Lower leg skin (tissue), 3 donors: ENCODE results near the gene SPC24.

Experiments
- POLR2A ChIP-seq, 2 donors: fragments of 450-650 bp; IDR thresholded peaks; one replicate each; pipeline ENCODE4 v1.6.1; 2016 to 2017; ENCODE audit warnings: antibody characterized with exemption in 2 of 2, mild to moderate bottlenecking in 1 of 2, moderate library complexity in 1 of 2
- TF ChIP-seq, protein P1 (sequence below), 3 donors: fragments of 450-650 bp; IDR thresholded peaks; one replicate each; pipeline ENCODE4 v1.5.1; 2016; ENCODE audit warnings: antibody characterized with exemption in 3 of 3, mild to moderate bottlenecking in 3 of 3, moderate library complexity in 2 of 3

DNA sequence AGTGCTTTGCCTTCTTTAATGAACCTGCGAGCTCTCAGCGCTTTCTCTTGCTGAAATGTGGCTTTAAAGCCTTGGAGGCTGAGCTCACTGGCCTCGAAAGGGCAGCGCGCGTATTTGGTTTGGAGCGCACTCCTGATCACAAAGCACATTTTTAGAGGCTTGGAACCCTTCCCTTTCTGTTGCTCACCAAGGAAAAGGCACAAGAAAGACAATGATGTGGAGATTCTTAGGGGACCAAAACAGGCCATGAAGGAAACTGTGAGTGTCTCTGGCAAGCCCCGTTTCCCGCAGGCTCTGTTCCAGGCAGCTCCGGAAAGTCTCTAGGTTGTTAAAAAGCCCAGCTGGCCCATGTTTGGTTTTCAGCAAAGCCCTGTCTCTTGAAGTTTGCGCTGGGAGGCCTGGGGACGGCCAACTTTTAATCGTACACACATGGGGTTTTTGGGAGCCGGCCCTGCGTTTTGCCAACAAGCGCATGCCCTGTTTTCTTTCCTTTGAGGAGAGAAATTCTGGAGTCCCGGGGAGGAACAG lies 9.4 kb upstream of the SPC24 start:
- TF ChIP-seq, protein P1, sequence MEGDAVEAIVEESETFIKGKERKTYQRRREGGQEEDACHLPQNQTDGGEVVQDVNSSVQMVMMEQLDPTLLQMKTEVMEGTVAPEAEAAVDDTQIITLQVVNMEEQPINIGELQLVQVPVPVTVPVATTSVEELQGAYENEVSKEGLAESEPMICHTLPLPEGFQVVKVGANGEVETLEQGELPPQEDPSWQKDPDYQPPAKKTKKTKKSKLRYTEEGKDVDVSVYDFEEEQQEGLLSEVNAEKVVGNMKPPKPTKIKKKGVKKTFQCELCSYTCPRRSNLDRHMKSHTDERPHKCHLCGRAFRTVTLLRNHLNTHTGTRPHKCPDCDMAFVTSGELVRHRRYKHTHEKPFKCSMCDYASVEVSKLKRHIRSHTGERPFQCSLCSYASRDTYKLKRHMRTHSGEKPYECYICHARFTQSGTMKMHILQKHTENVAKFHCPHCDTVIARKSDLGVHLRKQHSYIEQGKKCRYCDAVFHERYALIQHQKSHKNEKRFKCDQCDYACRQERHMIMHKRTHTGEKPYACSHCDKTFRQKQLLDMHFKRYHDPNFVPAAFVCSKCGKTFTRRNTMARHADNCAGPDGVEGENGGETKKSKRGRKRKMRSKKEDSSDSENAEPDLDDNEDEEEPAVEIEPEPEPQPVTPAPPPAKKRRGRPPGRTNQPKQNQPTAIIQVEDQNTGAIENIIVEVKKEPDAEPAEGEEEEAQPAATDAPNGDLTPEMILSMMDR (IDR thresholded peaks at IDR 0.05) = no peak
- TF ChIP-seq POLR2A (IDR thresholded peaks at IDR 0.05) = no peak
